ENCODE measurements around the gene YY1AP1. TPM values are rescaled to one million over a fixed set of nuclear protein-coding genes. Genes with fewer than 3 reads are reported as not detected.
A peak's percentile ranks its signal among the peaks of the same experiment; 100 is the strongest.
"Not testable (repeated sequence)": the region's sequence is repeated elsewhere in the genome, so short reads cannot be mapped to it uniquely, and the experiment has no call there.

YY1AP1 gene
- polyA plus RNA-seq, 3 donors, result 14.0 to 93.4 (median 24.3) TPM

GRCh38 chr1:155610257-155610647 lies 78.3 kb downstream of the YY1AP1 start:
- H3K79me2 ChIP-seq (ENCODE audit: insufficient read depth, low read length); H3K27ac Mint-ChIP-seq; H3K9me3 Mint-ChIP-seq; H2AFZ ChIP-seq (ENCODE audit: insufficient read depth, low read depth, low read length, poor library complexity, severe bottlenecking); H3K9me3 ChIP-seq (replicated peaks in 1 of 2; ENCODE audit: control insufficient read depth in 1 of 2, insufficient read depth in 1 of 2, low read length in 2 of 2); H3K4me1 Mint-ChIP-seq; H3K9ac ChIP-seq (ENCODE audit: insufficient read depth, low read length, poor library complexity, severe bottlenecking); H3K27me3 Mint-ChIP-seq (ENCODE audit: low read depth in 3 of 3); intact Hi-C loops (cut with micrococcal nuclease); H4K20me1 ChIP-seq (ENCODE audit: insufficient read depth, low read length); H3K27ac ChIP-seq (ENCODE audit: low read depth in 1 of 2, low read length in 2 of 2); DNase-seq; H3K27me3 ChIP-seq (ENCODE audit: control insufficient read depth in 2 of 2, insufficient read depth in 2 of 2, low read length in 2 of 2); H3K4me1 ChIP-seq (ENCODE audit: control insufficient read depth in 1 of 2, insufficient read depth in 2 of 2, low read length in 2 of 2): not testable (repeated sequence)
- Histone ChIP-seq H3K36me3 (replicated peaks in 1 of 2; ENCODE audit: control insufficient read depth in 1 of 2, insufficient read depth in 2 of 2, low read length in 2 of 2) (peaks cover 6 to 20% of the 10 kb centered on the region in 2 donors), H3K4me2 (replicated peaks; ENCODE audit: extremely low read depth, low read length, poor library complexity, severe bottlenecking) (peak overlapping the region; percentile 73), H3K4me3 (replicated peaks in 1 of 3; ENCODE audit: low read depth in 2 of 3, low read length in 3 of 3) (peak overlapping the region; percentile 29 to 84 (median 82))
- Mint-ChIP-seq H3K36me3 (peaks cover 16 to 20% of the 10 kb centered on the region in 2 donors), H3K4me3 (peak overlapping the region in 1 of 2 donors; percentile 88)
- no CpG with 5 or more reads among the region's 33 CpGs for WGBS (ENCODE audit: insufficient coverage)

- Mint-ChIP-seq H3K27me3 (ENCODE audit: low read depth in 3 of 3) (peaks cover 0 to 3% (median 1%) of the 10 kb centered on the region in 3 donors), H3K9me3 (no peaks in the 10 kb centered on the region), H3K36me3 (peaks cover 15 to 17% of the 10 kb centered on the region in 2 donors), H3K4me1 (peaks cover 3% of the 10 kb centered on the region), H3K27ac (peak within 1 kb of the TSS; percentile 78 to 93 (median 87)), H3K4me3 (peak within 1 kb of the TSS; percentile 88 to 93)
- H3K9me3 ChIP-seq (replicated peaks in 1 of 2; ENCODE audit: control insufficient read depth in 1 of 2, insufficient read depth in 1 of 2, low read length in 2 of 2), result no peaks in the 10 kb centered on the region
- peak within 1 kb of the TSS; percentile 56 to 84 (median 82) for H3K4me3 ChIP-seq (replicated peaks in 1 of 3; ENCODE audit: low read depth in 2 of 3, low read length in 3 of 3)
- peak within 1 kb of the TSS; percentile 73 for H3K4me2 ChIP-seq (replicated peaks; ENCODE audit: extremely low read depth, low read length, poor library complexity, severe bottlenecking)
- DNase-seq, result peak; percentile 91 to 96 (median 94)
- TF ChIP-seq CTCF (IDR thresholded peaks at IDR 0.05), result no peak
- no peaks in the 10 kb centered on the region for H3K27me3 ChIP-seq (ENCODE audit: control insufficient read depth in 2 of 2, insufficient read depth in 2 of 2, low read length in 2 of 2)
- H3K79me2 ChIP-seq (ENCODE audit: insufficient read depth, low read length), result no peaks in the 10 kb centered on the region
- H3K36me3 ChIP-seq (replicated peaks in 1 of 2; ENCODE audit: control insufficient read depth in 1 of 2, insufficient read depth in 2 of 2, low read length in 2 of 2), result peaks cover 6 to 17% of the 10 kb centered on the region in 2 donors
- H2AFZ ChIP-seq (ENCODE audit: insufficient read depth, low read depth, low read length, poor library complexity, severe bottlenecking), result peak within 1 kb of the TSS; percentile 81
- H4K20me1 ChIP-seq (ENCODE audit: insufficient read depth, low read length), result no peaks in the 10 kb centered on the region
- H3K27ac ChIP-seq (ENCODE audit: low read depth in 1 of 2, low read length in 2 of 2), result peak within 1 kb of the TSS in 1 of 2 donors; percentile 78
- peaks cover 4 to 6% of the 10 kb centered on the region in 2 donors for H3K4me1 ChIP-seq (ENCODE audit: control insufficient read depth in 1 of 2, insufficient read depth in 2 of 2, low read length in 2 of 2)
- WGBS (ENCODE audit: insufficient coverage), result 0% methylated on average over 21 of the region's 47 CpGs
- H3K9ac ChIP-seq (ENCODE audit: insufficient read depth, low read length, poor library complexity, severe bottlenecking), result peak within 1 kb of the TSS; percentile 51
- intact Hi-C loops (cut with micrococcal nuclease), result no loop called here
Observed at GRCh38 chr1:155609515-155610256, 78.9 kb downstream of the YY1AP1 start, which contains the start of gene MSTO1. TSS of gene MSTO1 (plus strand) at chr1:155610218. CDS start at chr1:155610249, 31 bp downstream.

Other genes with a start within 250 kb of the YY1AP1 start
- 10 to 100 TPM in 1 of 3 donors, 1 to 10 TPM in 2; 2.7 to 21.5 (median 5.6) TPM for gene ASH1L, start 126.0 kb downstream of the YY1AP1 start, polyA plus RNA-seq
- gene MSTO1, start 78.6 kb downstream of the YY1AP1 start, polyA plus RNA-seq, result 10 to 100 TPM in 1 of 3 donors, 1 to 10 TPM in 2; 3.8 to 17.4 (median 4.8) TPM
- 10 to 100 TPM; 69.0 to 79.3 (median 72.7) TPM for gene DAP3, start 317 bp upstream of the YY1AP1 start, polyA plus RNA-seq
- gene GON4L, start 168.4 kb upstream of the YY1AP1 start, polyA plus RNA-seq, result 10 to 100 TPM in 2 of 3 donors, 1 to 10 TPM in 1; 8.5 to 39.5 (median 14.0) TPM
- 10 to 100 TPM in 1 of 3 donors, 1 to 10 TPM in 2; 5.1 to 11.0 (median 9.6) TPM for gene SYT11, start 170.8 kb upstream of the YY1AP1 start, polyA plus RNA-seq
- 10 to 100 TPM; 57.2 to 76.8 (median 69.6) TPM for gene RIT1, start 222.6 kb upstream of the YY1AP1 start, polyA plus RNA-seq
- gene KHDC4, start 245.6 kb upstream of the YY1AP1 start, polyA plus RNA-seq, result 10 to 100 TPM in 1 of 3 donors, 1 to 10 TPM in 2; 3.4 to 22.0 (median 3.5) TPM

Measured in CD14-positive monocyte (primary cell).